ENCODE results near the gene RNF223.
"Not testable (repeated sequence)": the region's sequence is repeated elsewhere in the genome, so short reads cannot be mapped to it uniquely, and the experiment has no call there.

The RNF223 gene

DNA sequence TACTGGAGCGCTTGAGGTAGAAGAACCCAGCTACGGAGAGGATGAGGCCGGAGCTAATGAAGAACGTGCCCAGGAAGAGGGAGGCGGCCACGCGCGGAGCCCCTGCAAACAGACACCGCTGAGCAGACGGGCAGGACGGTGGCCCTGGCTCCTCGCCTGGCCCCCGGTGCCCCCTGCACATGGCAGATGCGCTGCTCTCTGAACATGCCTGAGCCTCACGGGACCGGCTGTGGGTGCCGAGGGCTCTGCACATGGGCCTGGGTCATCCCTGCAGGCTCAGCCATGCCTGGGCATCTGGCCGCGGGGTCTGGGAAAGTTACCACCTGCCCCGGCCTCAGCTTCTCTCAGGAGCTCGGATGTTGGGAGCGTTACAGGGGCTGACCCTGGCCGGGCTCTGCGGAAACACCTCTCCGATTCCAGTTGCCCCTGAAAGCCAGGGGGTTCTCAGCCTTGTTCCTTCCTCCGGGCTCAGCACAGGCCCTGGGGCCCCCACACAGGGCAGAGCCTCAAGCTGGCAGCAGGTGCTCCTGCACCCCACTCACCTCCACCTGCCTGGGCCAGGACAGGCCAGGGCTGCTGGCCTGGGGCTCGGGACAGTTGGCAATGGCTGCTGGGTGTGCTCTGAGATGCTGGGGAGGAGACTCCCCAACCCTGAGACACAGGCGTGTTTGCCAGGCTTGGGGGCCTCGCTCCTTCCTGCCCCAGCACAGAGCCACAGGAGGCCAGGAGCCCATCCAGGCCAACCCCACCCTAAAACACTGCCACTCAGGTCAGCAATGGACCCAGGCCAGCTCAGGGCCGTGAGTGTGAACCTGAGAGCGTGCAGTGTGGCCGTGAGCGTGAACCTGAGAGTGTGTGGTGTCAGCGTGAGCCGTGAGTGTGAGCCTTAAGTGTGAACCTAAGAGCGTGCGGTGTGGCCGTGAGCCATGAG lies 12.1 kb upstream of the RNF223 start:
- no peak for DNase-seq

DNA sequence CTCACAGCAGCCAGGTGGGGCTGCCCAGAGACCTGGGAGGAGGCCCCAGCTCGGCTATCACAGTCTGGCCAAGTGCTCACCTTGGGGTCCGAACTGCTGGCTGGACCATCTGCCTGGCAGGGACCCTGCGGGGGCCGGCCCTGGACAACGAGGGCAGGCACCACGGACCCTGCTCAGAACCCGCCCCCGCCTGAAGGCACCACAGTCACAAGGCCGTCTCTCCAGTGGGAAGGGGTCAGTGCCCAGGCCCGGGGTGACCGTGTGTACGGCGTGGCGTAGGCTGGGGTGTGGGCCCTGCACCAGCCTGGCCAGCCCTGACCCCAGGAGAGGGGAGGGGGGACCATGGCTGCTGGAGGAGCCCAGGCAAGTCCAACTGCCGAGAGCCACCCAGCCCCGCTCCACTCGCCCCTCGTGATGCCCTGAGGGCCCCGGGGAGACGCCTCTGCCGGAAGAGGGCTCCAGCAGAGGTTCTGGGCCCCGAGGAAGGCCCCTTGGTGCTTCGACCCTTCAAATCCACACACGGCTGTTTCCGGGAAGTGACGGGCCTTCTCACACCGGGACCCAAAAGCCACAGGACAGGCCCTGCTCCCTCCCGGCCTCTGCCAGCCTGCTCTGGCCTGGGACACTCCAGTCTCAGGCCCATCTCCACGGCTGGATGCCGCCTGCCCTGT lies 11.2 kb upstream of the RNF223 start:
- DNase-seq, result no peak

DNA sequence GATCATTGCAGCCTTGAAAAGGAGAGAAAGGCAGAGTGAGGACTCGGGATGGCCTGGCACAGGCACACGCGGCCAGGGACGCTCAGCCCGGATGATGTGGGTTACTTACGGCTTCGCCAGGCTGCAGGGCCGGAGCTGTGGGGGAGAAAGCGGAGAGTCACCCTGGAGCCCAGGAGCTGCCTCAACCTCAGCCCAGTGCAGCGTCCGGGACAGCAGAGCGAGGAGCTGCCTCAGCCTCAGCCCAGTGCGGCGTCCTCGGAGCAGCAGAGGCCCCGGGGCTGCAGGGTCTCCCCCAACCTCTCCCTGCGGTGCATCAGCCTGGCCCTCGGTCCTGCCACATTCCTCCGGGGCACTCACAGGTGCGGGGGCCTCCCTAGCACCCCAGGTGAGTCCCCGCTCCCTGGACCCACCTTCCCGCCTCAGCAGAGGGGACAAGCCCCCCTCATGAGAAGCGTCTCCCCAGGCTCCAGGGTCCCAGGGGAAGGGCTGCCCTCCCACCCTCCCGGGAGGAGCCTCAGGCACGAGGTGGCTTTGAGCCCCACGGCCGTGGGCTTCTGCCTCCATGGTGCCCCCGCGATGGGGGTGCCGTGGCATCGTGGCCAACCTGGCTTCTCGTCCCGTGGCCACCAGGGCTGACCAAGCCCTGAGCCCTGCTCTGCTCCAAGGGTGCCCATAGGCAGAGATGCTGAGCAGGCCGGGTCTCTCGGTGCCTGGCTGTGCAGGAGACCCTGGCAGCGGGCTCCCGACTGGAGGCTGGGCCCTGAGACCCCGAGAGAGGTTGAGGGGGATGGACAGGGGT lies 10.5 kb upstream of the RNF223 start:
- no peak for DNase-seq

DNA sequence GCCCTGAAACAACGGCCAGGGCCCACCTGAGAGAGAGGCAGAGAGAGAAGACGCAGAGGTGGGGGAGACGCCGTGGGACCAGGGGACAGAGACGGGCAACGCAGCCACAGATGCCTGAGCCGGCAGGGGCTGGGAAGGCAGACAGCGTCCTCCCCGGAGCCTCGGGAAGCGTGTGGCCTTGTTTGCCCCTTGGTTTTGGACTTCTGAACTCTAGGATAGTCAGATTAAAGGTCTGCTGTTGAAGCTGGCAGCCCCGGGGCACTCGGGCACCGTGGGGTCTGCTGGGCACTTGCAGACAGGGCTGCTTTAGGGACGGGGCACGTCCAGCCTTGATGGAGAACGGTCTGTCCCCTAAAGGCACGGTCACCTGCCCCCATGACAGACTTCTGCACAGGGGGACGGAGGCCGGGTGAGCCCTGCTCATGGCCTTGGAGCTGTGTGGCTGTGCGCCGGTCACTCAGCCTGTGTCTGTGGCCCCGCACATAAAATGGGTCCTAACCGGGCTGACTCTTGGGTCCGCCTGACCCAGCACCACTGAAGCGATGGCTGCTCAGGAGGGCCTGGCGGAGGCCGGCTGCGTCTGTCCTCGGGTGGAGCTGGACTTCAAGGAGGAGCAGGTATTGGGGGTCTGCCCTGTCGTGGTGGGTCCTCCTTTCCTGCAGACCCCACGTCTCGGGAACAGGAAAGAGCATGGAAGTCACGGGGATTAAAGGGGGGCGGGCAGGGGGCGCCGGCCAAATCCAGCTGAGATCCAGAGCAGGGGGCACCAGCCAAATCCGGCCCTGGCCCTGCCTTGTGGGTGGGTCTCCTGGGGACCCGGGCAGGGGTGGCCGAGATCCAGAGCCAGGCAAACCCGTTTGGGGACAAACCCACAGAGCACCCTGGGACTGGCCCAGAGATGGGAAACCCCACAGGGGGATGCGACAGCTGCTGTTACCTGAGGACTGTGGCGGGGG lies 9.6 kb upstream of the RNF223 start:
- DNase-seq, result no peak

DNA sequence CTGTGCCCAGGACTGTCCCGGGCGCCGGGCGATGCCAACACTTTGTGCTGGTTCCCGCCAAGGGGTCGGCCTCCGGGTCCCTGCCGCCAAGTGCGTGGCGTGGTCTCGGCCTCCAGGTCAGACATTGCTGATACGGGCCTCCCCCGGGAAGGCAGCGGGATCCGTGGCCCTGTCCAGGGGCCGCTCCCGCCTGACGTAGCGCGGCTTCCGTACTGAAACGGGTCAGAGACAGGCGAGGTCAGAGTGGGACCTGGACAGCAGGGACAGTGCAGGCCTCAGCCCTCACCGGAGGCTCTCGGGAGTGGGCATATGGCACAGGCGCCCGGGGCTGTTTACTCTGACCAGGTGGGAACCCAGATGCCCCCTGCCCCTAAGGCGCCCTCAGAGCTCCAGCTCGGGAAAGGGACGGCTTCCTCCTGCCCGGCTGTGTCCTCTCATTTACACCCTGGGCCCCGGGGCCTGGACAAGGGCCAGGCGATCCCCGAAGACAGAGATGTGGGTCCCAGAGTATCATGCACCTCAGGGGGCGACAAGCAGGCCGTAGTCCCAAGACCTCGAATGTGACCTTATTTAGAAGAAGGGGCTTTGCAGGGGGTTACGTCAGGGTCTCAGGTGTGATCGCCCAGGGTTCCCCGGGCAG lies 8.8 kb upstream of the RNF223 start:
- no peak for DNase-seq

DNA sequence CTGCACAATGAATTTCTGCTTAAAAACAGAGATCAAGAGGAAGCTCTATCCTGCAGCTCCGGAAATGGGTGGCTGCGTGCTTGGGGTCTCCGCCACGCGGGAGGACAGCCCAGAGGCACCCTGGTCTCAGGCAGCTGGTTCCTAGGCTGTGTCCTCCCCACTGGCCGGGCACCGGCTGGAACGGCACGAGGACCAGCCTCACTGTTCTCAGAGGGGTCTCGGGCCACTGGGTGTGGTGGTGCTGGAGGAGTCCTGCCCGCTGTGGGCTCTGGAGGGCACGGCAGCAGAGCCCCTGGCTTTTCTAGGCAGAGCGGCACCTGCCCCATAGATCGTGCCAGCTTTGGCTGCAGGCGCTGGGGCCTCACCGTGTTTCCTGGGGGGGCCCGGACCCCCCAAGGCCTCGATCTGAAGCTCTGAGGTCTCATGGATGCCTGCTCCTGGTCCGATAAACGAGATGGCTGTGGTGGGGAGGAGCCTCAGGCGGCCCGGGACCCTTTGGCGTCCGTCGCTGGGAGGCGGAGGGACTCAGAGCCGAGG lies 8.2 kb upstream of the RNF223 start:
- no peak for DNase-seq

DNA sequence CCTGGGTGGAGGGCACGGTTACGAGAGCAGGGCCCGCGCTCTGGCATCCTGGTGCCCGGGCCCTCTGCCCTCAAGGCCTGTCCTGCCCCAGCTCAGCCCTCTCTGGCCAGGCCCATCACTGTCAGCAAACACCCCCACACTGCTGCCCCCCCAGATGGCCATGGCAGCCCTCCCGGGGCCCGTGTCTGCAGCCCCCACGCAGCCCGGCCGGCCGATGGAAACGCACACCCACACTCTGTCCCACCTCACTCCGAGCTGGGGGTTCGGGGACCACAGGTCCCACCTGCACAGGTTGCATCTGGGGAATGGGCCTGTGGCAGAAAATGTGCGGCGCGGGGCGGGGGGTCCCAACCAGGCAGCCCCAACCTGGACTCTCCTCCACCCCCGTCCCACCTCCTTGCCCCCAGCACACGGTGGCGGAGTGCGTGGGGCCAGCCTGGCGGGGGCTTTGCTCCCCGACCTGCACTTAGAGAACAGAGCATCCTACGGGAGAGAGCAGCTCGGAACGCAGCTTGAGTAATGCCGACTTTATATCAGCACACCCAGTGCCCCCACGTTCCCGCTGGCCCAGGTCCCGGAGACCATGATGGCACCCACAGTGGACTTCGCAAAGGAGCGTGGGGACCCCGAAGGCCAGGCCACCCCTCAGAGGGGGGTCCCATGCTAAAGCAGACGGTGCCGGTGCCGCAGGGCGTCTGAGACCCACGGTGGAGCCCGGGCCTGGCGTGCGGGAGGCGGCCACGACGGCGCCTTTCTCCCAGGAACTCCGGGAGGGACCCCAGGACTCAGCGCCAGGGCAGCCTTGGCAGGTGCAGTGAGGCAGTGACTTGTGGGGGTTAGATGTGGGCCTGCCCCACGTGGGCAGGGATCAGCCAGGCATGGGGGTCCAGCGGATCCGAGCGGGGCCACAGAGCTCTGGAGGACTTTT lies 7.5 kb upstream of the RNF223 start:
- DNase-seq, result no peak

DNA sequence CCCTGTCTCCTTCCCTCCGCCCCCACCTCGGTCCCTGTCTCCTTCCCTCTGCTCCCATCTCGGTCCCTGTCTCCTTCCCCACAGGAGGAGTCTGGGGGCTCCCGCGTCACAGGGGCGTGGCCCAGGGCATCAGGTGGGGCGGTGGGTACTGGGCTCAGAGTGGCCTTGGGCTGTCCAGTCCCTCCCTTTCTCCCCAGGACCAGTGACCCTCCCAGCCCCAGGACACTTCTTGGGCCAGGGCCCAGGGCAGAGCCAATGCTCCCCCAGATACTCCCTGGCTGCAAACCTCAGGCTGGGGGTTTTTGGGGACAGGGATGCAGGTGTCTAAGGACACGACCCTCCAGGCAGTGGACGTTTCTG lies 6.8 kb upstream of the RNF223 start:
- DNase-seq, result no peak

DNA sequence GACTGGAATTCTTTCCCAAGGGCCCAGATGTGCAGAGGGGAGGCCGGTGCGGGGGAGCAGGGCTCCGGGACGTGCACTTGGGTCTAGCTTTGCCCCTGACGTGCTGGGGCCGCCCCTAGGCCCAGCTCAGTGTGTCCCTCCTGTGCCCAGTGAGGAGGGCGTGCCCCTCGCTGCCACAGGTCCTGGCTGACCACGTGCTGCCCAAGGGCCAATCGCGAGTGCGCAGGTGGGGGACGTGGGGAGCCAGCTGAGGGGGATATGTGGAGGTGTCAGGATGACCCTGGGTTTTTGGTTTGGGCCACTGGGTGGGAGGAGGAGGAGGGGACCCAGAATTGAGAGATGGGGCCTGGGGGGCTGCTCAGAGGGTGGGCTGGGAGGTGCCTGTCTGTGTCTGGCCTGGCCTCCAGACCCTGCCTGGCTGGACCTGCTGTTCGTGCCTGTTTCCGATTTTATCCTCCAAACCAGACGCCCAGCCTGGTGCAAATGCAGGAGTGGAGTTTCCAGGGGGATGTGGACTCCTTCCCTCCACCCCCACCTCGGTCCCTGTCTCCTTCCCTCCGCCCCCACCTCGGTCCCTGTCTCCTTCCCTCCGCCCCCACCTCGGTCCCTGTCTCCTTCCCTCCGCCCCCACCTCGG lies 6.1 kb upstream of the RNF223 start:
- DNase-seq, result peak; percentile 71

DNA sequence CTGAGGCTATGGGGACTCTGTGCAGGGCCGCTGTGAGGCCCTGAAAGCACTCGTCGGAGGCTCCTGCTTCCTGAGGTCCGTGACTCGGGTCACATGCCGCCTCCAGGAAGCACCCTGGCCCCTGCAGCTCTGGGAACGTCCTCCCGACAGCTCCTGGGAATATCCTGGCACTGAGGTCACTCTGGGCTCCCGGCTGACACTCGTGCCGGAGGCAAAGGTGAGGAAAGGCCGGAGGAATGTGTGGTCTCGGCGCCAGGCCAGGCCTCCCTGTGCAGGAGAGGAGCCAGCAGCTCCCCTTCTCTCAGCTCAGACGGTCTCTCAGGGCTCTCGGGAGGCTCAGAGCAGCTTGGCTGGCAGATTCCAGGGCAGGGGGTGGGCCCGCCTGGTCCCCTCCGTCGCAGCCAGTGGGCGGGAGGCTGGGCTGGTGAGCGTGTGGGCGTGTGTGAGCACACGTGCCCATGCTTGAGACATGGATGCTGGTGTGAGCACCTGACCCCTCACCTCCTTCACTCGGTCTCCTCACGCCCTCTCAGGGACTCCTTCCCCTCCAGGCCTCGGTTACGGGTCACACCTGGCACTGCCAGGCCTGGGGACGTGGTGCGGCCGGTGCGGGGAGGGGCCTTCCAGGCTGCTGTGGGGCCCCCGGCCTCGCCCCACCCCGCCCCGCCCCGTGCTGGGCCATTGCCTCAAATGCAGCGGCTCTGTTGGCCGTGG lies 5.5 kb upstream of the RNF223 start:
- peak; percentile 46 for DNase-seq

DNA sequence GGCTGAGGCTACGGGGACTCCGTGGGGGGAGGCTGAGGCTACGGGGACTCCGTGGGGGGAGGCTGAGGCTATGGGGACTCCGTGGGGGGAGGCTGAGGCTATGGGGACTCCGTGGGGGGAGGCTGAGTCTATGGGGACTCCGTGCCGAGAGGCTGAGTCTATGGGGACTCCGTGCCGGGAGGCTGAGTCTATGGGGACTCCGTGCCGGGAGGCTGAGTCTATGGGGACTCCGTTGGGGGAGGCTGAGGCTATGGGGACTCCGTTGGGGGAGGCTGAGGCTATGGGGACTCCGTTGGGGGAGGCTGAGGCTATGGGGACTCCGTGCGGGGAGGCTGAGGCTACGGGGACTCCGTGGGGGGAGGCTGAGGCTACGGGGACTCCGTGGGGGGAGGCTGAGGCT lies 3.3 kb upstream of the RNF223 start:
- not testable (repeated sequence) for DNase-seq

DNA sequence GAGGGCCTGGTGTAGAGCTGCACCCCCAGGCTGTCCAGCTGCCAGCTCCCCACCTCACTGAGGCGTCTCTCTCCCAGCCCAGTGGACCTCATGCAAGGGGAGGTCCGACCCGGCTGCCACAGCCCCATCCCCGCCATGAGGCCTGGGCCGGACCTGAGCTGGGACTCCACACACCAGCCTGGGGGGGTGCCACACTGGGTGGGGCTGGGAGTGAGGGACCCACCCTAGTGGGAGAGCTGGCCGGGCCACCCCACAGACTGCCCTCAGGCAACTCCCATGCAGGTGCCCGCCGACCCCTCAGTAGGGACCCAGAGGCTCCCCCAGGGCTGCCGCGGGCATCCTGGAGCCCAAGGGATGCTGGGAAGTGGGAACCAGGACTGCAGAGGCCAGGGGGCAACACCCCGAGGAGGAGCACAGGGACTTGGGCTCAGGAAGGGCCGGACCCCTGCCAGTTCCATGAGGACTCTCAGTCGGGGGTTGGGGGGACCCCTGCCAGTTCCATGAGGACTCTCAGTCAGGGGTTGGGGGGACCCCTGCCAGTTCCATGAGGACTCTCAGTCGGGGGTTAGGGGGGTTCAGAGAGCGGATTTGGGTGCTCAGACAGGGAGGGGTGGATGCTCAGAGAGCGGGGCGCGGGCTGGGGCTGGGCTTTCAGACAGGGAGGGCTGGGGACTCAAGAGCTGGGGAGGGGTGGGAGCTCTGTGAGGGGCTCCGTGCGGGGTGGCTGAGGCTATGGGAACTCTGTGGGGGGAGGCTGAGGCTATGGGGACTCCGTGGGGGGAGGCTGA lies 1.2 kb upstream of the RNF223 start:
- DNase-seq, result no peak

DNA sequence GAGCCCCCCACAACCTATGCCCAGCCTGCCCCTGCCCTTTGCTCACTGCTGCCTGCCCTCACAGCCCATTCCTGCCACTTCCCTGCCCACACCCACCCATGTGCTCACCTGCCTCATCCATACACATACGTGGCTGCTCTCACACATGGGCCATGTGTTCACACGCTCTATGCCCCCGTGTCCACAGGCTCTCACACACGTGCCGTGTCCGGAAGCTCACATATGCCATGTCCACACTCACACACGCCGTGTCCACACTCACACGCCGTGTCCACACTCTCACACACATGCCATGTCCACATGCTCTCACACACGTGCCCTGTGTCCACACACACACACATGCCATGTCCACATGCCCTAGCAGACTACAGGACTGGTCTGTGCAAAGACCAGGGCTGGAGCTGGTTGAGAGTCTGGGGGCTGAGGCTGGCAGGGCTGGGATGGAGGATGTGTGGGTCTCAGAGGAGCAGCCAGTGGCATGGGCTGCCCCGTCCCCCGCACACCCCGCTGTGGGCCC lies 583 bp upstream of the RNF223 start:
- no peak for DNase-seq

DNA sequence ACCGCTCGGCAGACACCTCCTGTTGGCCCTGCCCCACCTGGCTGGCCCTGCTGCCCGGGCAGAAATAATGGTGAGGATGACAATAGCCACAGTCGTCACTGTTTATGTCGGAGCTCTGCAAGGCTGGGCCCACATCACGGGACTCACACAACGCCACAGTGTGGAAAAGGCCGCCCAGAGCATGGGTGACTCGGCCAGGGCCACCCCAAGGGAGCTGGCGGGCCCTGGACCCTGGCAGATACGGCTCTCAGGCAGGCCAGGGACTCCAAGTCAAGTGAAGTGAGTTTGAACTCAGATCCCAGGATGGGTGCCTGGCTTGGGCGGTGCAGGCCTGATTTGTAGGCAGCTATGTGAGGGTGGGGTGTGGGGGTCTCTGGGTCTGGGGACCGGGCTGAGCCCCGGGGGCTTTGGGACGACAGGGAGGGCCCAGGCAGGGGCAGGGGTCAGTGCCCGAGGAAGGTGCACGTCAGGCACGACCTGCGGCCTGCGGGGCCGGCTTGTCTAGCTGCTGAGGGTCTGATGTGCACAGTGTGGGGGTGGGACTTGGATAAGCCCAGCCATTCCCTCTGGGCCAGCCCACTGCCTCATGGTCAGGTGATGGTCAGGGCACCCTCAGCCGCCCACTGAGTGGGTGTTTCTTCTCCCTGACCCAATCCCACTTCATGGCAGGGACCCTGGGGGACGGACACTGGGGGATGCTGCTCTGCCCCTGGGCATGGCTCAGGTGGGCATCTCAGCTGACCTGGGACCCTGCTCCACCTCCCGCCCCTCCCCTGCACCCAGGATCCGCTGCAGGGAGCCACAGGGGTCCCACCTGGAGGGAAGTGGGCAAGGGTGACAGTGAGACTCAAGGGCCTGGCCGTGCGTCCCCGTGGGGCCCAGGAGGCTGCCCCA lies 1.0 kb downstream of the RNF223 start:
- DNase-seq, result no peak

DNA sequence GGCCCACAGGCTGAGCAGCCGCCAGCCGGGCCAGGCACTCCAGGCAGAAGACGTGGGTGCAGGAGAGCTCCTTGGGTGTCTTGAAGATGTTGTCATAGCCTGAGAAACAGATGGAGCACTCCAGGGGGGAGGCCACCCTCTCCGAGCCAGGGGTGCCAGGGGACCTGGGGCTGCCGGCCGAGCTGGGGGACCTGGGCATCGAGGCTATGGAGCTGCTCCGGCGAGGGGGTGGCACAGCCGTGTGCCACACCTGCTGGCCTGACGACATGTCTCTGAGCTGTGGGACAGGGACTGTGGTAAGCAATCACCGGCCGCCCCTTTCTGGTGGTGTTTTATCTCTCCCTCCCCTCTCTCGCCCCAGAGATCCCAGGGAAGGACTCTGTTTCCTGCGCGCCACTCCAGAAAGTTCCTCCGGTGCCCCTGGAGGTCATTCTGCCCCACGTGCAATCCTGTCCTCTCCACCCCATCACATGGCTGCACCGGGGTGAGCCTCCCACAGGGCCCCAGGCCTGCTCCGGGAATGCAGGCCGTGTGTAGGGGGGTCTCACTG lies 1.7 kb downstream of the RNF223 start:
- no peak for DNase-seq

DNA sequence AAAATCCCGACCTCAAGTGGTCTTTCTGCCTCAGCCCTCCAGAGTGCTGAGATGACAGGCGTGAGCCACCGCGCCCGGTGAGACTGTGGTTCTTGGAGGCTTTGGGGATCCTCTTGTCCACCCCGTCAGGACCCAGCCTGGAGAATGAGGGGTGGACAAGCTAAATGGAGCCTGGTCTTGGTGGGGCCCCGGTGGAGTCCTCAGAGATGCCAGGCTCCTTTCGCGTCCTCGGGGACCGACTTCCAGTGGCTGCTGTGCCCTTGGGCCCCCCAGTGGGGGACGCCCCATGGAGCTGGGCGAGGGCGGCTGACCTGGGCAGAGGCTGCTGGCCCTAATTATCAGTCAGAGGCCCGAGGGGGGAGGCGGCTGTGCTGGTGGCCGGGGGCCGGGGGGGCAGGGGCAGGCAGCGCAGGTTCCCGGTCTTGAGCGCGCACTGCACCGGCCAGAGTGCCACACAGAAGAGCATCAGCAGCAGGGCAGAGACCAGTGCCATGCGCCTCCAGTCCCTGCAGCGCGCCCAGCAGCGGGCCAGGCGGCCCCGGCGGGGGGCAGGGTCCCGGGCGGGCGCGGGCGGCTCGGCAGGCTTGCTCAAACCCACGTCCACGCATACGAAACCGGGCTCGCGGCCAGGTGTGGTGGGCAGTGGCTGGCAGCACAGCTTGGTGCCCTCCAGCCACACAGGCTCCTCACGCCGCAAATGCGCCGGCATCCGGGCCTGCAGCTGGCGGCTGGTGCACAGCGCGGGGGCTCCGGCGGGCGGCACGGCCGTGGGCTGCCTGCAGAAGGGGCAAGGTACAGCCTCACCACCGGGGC lies 2.4 kb downstream of the RNF223 start:
- DNase-seq, result no peak

All from NCI-H1105 (cell line).